ENCODE results near the gene GRIA4. TPM values are rescaled to one million over a fixed set of nuclear protein-coding genes. Genes with fewer than 3 reads are reported as not detected.

The GRIA4 gene
- total RNA-seq, 1 donor from 2014 or later = 14.1 TPM

- H3K4me3 ChIP-seq (ENCODE audit: low read length in 3 of 3) = no peak overlapping the region
- no peak overlapping the region for H3K9ac ChIP-seq (ENCODE audit: low read depth in 1 of 3, low read length in 3 of 3)
- H3K27me3 ChIP-seq (ENCODE audit: control insufficient read depth in 3 of 3, insufficient read depth in 3 of 3, low read length in 3 of 3) = no peaks in the 10 kb centered on the region
- no peaks in the 10 kb centered on the region for H3K4me1 ChIP-seq (ENCODE audit: control insufficient read depth in 3 of 3, insufficient read depth in 3 of 3, low read length in 3 of 3)
- no peaks in the 10 kb centered on the region for H3K36me3 ChIP-seq (ENCODE audit: control insufficient read depth in 3 of 3, insufficient read depth in 3 of 3, low read length in 3 of 3)
- H3K27ac ChIP-seq (ENCODE audit: low read depth, low read length) = no peak overlapping the region
- no peaks in the 10 kb centered on the region for H3K9me3 ChIP-seq (ENCODE audit: control insufficient read depth in 3 of 3, low read length in 3 of 3)
Measured at GRCh38 chr11:105667441-105667840, 57.6 kb downstream of the GRIA4 start.

DNA sequence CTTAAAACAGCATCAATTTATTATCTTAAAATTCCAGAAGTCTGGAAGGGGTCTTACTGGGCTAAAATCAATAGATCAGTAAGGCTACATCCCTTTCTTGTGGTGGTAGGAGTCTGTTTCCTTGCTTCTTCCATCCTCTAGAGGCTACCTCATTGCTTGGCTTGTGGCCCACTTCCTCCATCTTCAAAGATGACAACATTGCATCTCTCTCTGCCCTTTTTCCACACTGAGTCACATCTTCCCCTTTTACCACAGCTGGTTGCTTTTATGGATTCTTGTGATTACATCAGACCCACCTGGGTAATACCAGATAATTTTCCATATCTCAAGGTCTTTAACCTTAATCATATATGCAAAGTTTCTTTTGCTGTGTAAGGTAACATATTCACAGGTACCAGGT, 60.9 kb downstream of the GRIA4 start:
- H3K4me1 ChIP-seq (ENCODE audit: control insufficient read depth in 3 of 3, insufficient read depth in 3 of 3, low read length in 3 of 3) = no peaks in the 10 kb centered on the region
- H3K9me3 ChIP-seq (ENCODE audit: control insufficient read depth in 3 of 3, low read length in 3 of 3) = no peaks in the 10 kb centered on the region
- no peak overlapping the region for H3K9ac ChIP-seq (ENCODE audit: low read depth in 1 of 3, low read length in 3 of 3)
- no peaks in the 10 kb centered on the region for H3K36me3 ChIP-seq (ENCODE audit: control insufficient read depth in 3 of 3, insufficient read depth in 3 of 3, low read length in 3 of 3)
- H3K27me3 ChIP-seq (ENCODE audit: control insufficient read depth in 3 of 3, insufficient read depth in 3 of 3, low read length in 3 of 3) = no peaks in the 10 kb centered on the region
- H3K4me3 ChIP-seq (ENCODE audit: low read length in 3 of 3) = no peak overlapping the region
- H3K27ac ChIP-seq (ENCODE audit: low read depth, low read length) = no peak overlapping the region

DNA sequence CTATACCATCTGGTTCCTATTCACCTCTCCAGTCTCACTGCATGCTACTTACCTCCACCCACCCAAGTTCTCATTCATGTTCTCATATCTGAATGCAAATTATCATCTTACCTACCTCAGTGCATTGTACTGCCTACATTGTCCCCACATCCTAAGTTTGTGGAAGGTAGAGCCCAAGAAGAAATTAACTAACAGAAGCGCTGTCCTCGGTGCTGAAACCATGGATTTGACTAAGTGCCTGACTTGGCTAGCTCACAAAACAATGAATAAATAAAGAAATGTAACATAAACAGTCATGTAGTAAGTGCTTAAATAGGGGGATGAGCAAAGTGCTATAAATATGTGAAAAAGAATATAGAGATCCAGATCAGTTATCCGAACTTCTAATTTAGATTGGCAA, 63.2 kb downstream of the GRIA4 start:
- no peak overlapping the region for H3K9ac ChIP-seq (ENCODE audit: low read depth in 1 of 3, low read length in 3 of 3)
- H3K36me3 ChIP-seq (ENCODE audit: control insufficient read depth in 3 of 3, insufficient read depth in 3 of 3, low read length in 3 of 3) = no peaks in the 10 kb centered on the region
- no peaks in the 10 kb centered on the region for H3K4me1 ChIP-seq (ENCODE audit: control insufficient read depth in 3 of 3, insufficient read depth in 3 of 3, low read length in 3 of 3)
- H3K27ac ChIP-seq (ENCODE audit: low read depth, low read length) = no peak overlapping the region
- no peak overlapping the region for H3K4me3 ChIP-seq (ENCODE audit: low read length in 3 of 3)
- H3K27me3 ChIP-seq (ENCODE audit: control insufficient read depth in 3 of 3, insufficient read depth in 3 of 3, low read length in 3 of 3) = no peaks in the 10 kb centered on the region
- no peaks in the 10 kb centered on the region for H3K9me3 ChIP-seq (ENCODE audit: control insufficient read depth in 3 of 3, low read length in 3 of 3)

DNA sequence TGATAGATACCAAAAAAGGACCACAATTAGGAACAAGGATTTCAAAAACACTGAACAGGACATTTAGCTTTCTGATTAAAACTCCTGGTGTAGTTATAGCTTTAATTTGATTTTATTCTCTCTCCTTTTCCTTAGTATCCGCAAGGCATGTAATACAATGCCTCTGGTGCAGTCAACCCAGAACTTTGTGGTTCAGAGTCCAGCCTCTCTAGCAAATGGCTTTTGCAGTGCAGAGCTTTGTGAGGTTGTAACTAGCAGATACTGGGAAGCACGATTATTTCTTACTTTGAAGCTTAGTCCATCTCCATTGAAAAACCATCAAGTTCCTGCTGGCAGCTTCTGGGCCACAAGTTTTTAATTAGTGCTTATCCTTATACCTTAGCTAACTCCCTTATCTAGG, 79.8 kb downstream of the GRIA4 start:
- Histone ChIP-seq H3K27me3 (ENCODE audit: control insufficient read depth in 3 of 3, insufficient read depth in 3 of 3, low read length in 3 of 3) (no peaks in the 10 kb centered on the region), H3K36me3 (ENCODE audit: control insufficient read depth in 3 of 3, insufficient read depth in 3 of 3, low read length in 3 of 3) (no peaks in the 10 kb centered on the region), H3K4me1 (ENCODE audit: control insufficient read depth in 3 of 3, insufficient read depth in 3 of 3, low read length in 3 of 3) (no peaks in the 10 kb centered on the region), H3K9me3 (ENCODE audit: control insufficient read depth in 3 of 3, low read length in 3 of 3) (no peaks in the 10 kb centered on the region), H3K27ac (ENCODE audit: low read depth, low read length) (no peak overlapping the region), H3K4me3 (ENCODE audit: low read length in 3 of 3) (no peak overlapping the region), H3K9ac (ENCODE audit: low read depth in 1 of 3, low read length in 3 of 3) (no peak overlapping the region)

GRCh38 chr11:105690467-105690866, 80.6 kb downstream of the GRIA4 start:
- Histone ChIP-seq H3K9ac (ENCODE audit: low read depth in 1 of 3, low read length in 3 of 3) (no peak overlapping the region), H3K4me1 (ENCODE audit: control insufficient read depth in 3 of 3, insufficient read depth in 3 of 3, low read length in 3 of 3) (no peaks in the 10 kb centered on the region), H3K9me3 (ENCODE audit: control insufficient read depth in 3 of 3, low read length in 3 of 3) (no peaks in the 10 kb centered on the region), H3K36me3 (ENCODE audit: control insufficient read depth in 3 of 3, insufficient read depth in 3 of 3, low read length in 3 of 3) (no peaks in the 10 kb centered on the region), H3K27me3 (ENCODE audit: control insufficient read depth in 3 of 3, insufficient read depth in 3 of 3, low read length in 3 of 3) (no peaks in the 10 kb centered on the region), H3K4me3 (ENCODE audit: low read length in 3 of 3) (no peak overlapping the region), H3K27ac (ENCODE audit: low read depth, low read length) (no peak overlapping the region)

- no peaks in the 10 kb centered on the region for H3K4me1 ChIP-seq (ENCODE audit: control insufficient read depth in 3 of 3, insufficient read depth in 3 of 3, low read length in 3 of 3)
- no peak overlapping the region for H3K9ac ChIP-seq (ENCODE audit: low read depth in 1 of 3, low read length in 3 of 3)
- H3K9me3 ChIP-seq (ENCODE audit: control insufficient read depth in 3 of 3, low read length in 3 of 3) = no peaks in the 10 kb centered on the region
Measured at GRCh38 chr11:105693075-105693759, 83.3 kb downstream of the GRIA4 start.

GRCh38 chr11:105696000-105696399, 86.1 kb downstream of the GRIA4 start:
- H3K4me3 ChIP-seq (ENCODE audit: low read length in 3 of 3) = no peak overlapping the region
- no peaks in the 10 kb centered on the region for H3K9me3 ChIP-seq (ENCODE audit: control insufficient read depth in 3 of 3, low read length in 3 of 3)
- no peaks in the 10 kb centered on the region for H3K27me3 ChIP-seq (ENCODE audit: control insufficient read depth in 3 of 3, insufficient read depth in 3 of 3, low read length in 3 of 3)
- no peaks in the 10 kb centered on the region for H3K4me1 ChIP-seq (ENCODE audit: control insufficient read depth in 3 of 3, insufficient read depth in 3 of 3, low read length in 3 of 3)
- H3K27ac ChIP-seq (ENCODE audit: low read depth, low read length) = no peak overlapping the region
- H3K36me3 ChIP-seq (ENCODE audit: control insufficient read depth in 3 of 3, insufficient read depth in 3 of 3, low read length in 3 of 3) = no peaks in the 10 kb centered on the region
- H3K9ac ChIP-seq (ENCODE audit: low read depth in 1 of 3, low read length in 3 of 3) = no peak overlapping the region

More at GRCh38 chr11:105693075-105693759, 83.3 kb downstream of the GRIA4 start:
- Histone ChIP-seq H3K27ac (ENCODE audit: low read depth, low read length) (no peak overlapping the region), H3K4me3 (ENCODE audit: low read length in 3 of 3) (no peak overlapping the region), H3K36me3 (ENCODE audit: control insufficient read depth in 3 of 3, insufficient read depth in 3 of 3, low read length in 3 of 3) (no peaks in the 10 kb centered on the region), H3K27me3 (ENCODE audit: control insufficient read depth in 3 of 3, insufficient read depth in 3 of 3, low read length in 3 of 3) (no peaks in the 10 kb centered on the region)

DNA sequence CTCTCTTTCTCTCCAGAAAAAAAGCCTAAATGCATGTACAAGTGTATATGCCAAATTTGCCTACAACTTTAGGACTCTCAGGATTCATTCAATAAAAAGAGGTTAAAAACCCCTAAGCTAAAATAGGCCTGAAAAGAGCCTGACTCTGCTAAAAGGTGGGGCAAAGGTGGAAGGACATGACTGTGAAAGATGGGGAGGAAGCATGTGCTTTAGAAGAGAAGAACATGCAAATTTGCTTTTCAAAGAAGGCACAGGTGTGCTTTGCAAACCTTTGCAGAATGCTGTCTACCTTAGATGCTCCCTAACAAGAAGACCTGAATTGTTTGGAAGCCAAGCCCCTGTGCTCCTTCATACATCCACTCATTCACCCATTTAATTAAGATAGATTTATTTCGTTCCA, 87.4 kb downstream of the GRIA4 start:
- no peaks in the 10 kb centered on the region for H3K27me3 ChIP-seq (ENCODE audit: control insufficient read depth in 3 of 3, insufficient read depth in 3 of 3, low read length in 3 of 3)
- no peak overlapping the region for H3K9ac ChIP-seq (ENCODE audit: low read depth in 1 of 3, low read length in 3 of 3)
- no peaks in the 10 kb centered on the region for H3K4me1 ChIP-seq (ENCODE audit: control insufficient read depth in 3 of 3, insufficient read depth in 3 of 3, low read length in 3 of 3)
- no peak overlapping the region for H3K27ac ChIP-seq (ENCODE audit: low read depth, low read length)
- H3K9me3 ChIP-seq (ENCODE audit: control insufficient read depth in 3 of 3, low read length in 3 of 3) = no peaks in the 10 kb centered on the region
- no peaks in the 10 kb centered on the region for H3K36me3 ChIP-seq (ENCODE audit: control insufficient read depth in 3 of 3, insufficient read depth in 3 of 3, low read length in 3 of 3)
- no peak overlapping the region for H3K4me3 ChIP-seq (ENCODE audit: low read length in 3 of 3)

GRCh38 chr11:105699203-105699602, 89.3 kb downstream of the GRIA4 start:
- H3K36me3 ChIP-seq (ENCODE audit: control insufficient read depth in 3 of 3, insufficient read depth in 3 of 3, low read length in 3 of 3) = no peaks in the 10 kb centered on the region
- H3K4me3 ChIP-seq (ENCODE audit: low read length in 3 of 3) = no peak overlapping the region
- H3K4me1 ChIP-seq (ENCODE audit: control insufficient read depth in 3 of 3, insufficient read depth in 3 of 3, low read length in 3 of 3) = no peaks in the 10 kb centered on the region
- no peaks in the 10 kb centered on the region for H3K9me3 ChIP-seq (ENCODE audit: control insufficient read depth in 3 of 3, low read length in 3 of 3)
- H3K27me3 ChIP-seq (ENCODE audit: control insufficient read depth in 3 of 3, insufficient read depth in 3 of 3, low read length in 3 of 3) = no peaks in the 10 kb centered on the region
- no peak overlapping the region for H3K9ac ChIP-seq (ENCODE audit: low read depth in 1 of 3, low read length in 3 of 3)
- no peak overlapping the region for H3K27ac ChIP-seq (ENCODE audit: low read depth, low read length)

DNA sequence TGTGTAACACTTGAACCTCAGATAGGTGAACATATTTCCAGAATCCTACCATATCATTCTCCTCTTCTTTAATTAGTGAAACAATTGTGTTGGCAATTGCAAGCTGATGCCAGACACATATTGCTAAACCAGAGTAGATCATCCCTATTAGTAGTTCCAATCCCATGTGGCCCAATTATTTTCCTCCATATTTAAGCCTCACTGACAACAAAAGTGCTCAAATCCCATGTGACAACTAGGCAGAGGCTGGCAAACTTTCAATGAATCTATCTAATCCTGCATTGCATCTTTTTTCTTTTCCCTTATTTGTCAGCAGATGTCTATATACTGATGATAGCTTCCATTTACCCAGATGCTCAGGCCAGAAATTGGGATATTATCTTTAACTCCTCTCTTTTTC, 90.4 kb downstream of the GRIA4 start:
- Histone ChIP-seq H3K36me3 (ENCODE audit: control insufficient read depth in 3 of 3, insufficient read depth in 3 of 3, low read length in 3 of 3) (no peaks in the 10 kb centered on the region), H3K9ac (ENCODE audit: low read depth in 1 of 3, low read length in 3 of 3) (no peak overlapping the region), H3K9me3 (ENCODE audit: control insufficient read depth in 3 of 3, low read length in 3 of 3) (no peaks in the 10 kb centered on the region), H3K4me3 (ENCODE audit: low read length in 3 of 3) (no peak overlapping the region), H3K27me3 (ENCODE audit: control insufficient read depth in 3 of 3, insufficient read depth in 3 of 3, low read length in 3 of 3) (no peaks in the 10 kb centered on the region), H3K27ac (ENCODE audit: low read depth, low read length) (no peak overlapping the region), H3K4me1 (ENCODE audit: control insufficient read depth in 3 of 3, insufficient read depth in 3 of 3, low read length in 3 of 3) (no peaks in the 10 kb centered on the region)
